GM20000 (cell line): Measurements from ENCODE around the gene TRIM69.

Experiments used
- DNase-seq: peaks from one replicate; pipeline ENCODE4 v3.0.0; 2012; ENCODE audit warnings: low spot score
- CTCF ChIP-seq: IDR thresholded peaks from 2 replicates; pipeline ENCODE4 v1.5.1; 2012; ENCODE audit warnings: mild to moderate bottlenecking, control low read depth; ENCODE audit errors: extremely low read depth, missing control alignments

TRIM69 gene

GRCh38 chr15:44794072-44794471 lies 57.7 kb downstream of the TRIM69 start:
- DNase-seq: no peak
- no peak for TF ChIP-seq CTCF

GRCh38 chr15:44796508-44796907 lies 60.2 kb downstream of the TRIM69 start:
- no peak for DNase-seq
- TF ChIP-seq CTCF: no peak

GRCh38 chr15:44798826-44799225 lies 62.5 kb downstream of the TRIM69 start:
- TF ChIP-seq CTCF: peak; percentile 7
- DNase-seq: no peak

GRCh38 chr15:44801364-44801763 lies 65.0 kb downstream of the TRIM69 start:
- TF ChIP-seq CTCF: no peak
- DNase-seq: no peak

GRCh38 chr15:44801797-44802196 lies 65.5 kb downstream of the TRIM69 start:
- no peak for TF ChIP-seq CTCF
- DNase-seq: no peak

- no peak for TF ChIP-seq CTCF
- DNase-seq: no peak
Observed at GRCh38 chr15:44802336-44802735, 66.0 kb downstream of the TRIM69 start.

GRCh38 chr15:44804298-44805046 lies 68.1 kb downstream of the TRIM69 start:
- no peak for TF ChIP-seq CTCF
- DNase-seq: peak; percentile 13
